ENCODE measurements around the gene PCBP3.

DNA sequence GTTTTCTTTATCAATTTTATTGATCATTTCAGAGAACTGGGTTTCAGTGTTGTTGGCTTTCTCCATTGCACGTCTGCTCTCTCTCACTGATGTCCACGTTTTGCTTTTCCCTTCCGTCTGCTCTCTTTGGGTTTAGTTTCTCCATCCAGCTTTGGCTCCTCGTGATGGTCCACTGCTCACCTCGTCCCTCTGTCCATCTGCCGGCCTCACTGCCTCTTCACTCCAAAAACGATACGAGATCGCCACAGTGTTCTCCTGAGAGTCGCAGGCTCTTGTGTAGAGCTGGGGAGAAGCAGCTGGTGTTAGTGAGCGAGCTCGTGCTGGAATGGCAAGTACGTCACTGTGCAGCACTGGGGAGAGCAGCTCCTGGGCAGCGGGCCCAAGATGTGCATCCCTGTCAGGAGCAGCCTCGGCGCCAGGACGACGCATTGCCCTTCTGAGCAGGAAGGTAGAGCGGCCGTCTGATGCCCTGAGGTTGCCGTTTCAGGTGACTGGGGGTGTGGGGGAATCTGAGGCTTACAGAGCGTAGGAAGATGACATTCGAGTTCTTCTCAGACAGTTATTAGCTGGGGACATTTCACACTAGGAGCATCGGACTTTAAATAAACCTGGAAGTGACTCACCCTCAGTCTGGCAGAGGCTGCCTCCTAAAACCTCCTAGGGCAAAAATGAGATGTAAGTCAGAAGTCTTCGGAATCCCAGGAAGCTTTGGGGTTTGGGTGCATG is 31.4 kb upstream of the PCBP3 start:
- no peak for TF ChIP-seq GATA3 (IDR thresholded peaks at IDR 0.05; ENCODE audit: low read depth, low read length)
- TF ChIP-seq GATA2 (IDR thresholded peaks at IDR 0.05; ENCODE audit: low read depth, low read length) = no peak
